ENCODE measurements around the gene PTDSS2. TPM values are rescaled to one million over a fixed set of nuclear protein-coding genes. Genes with fewer than 3 reads are reported as not detected.

The PTDSS2 gene
- polyA plus RNA-seq, 2 of the 4 experiments (the other 2 are of a cell fraction) = 23.4 to 38.9 TPM

- H3K4me1 ChIP-seq = peaks cover 29% of the 10 kb centered on the region
- FAIRE-seq (no peak), ATAC-seq (peak; percentile 30 to 42), DNase-seq (ENCODE audit: low read depth in 1 of 2, low spot score in 1 of 2) (no peak)
- TF ChIP-seq HMGXB4 (CRISPR knock-in tag; IDR thresholded peaks at IDR 0.05; ENCODE audit: borderline replicate concordance) (no peak), POLR2A (IDR thresholded peaks at IDR 0.05; ENCODE audit: low read length) (no peak), ATOH8 (CRISPR knock-in tag; IDR thresholded peaks at IDR 0.05; ENCODE audit: low read depth) (no peak), FOXS1 (CRISPR knock-in tag; IDR thresholded peaks at IDR 0.05) (no peak), EP300 (IDR thresholded peaks at IDR 0.05) (no peak), GATA3 (IDR thresholded peaks at IDR 0.05; ENCODE audit: borderline replicate concordance) (no peak)
- H3K27ac ChIP-seq = no peak overlapping the region
- no peak overlapping the region for H3K4me3 ChIP-seq
- H3K4me2 ChIP-seq = no peak overlapping the region
- WGBS (ENCODE audit: missing lambda C conversion rate) = 79% methylated on average over 12 of the region's 15 CpGs
- POLR2A ChIA-PET = interaction anchor here (0.9 kb wide), 1 partner anchor 57 kb away, joined by 3 read pairs; no protein-coding TSS in a partner anchor
- CTCF ChIA-PET = interaction anchor here (0.7 to 2.1 kb wide), 4 partner anchors 12 to 170 kb away, joined by 3 to 8 read pairs (median 4); no protein-coding TSS in a partner anchor
- H3K9me3 ChIP-seq = no peaks in the 10 kb centered on the region
These were observed 37.4 kb upstream of the PTDSS2 start for GRCh38 chr11:412641-413119.

- Histone ChIP-seq H3K9me3 (no peaks in the 10 kb centered on the region), H3K4me1 (peaks cover 29% of the 10 kb centered on the region), H3K4me2 (no peak overlapping the region), H3K4me3 (no peak overlapping the region), H3K27ac (no peak overlapping the region)
- TF ChIP-seq FOSL2 (IDR thresholded peaks at IDR 0.05) (no peak), FOSL2 (CRISPR knock-in tag; IDR thresholded peaks at IDR 0.05) (no peak), JUNB (IDR thresholded peaks at IDR 0.05) (no peak), USF2 (IDR thresholded peaks at IDR 0.05) (no peak), CTCF (IDR thresholded peaks at IDR 0.05) (no peak), HOXB5 (CRISPR knock-in tag; IDR thresholded peaks at IDR 0.05) (no peak), HDAC2 (IDR thresholded peaks at IDR 0.05) (no peak), RFX5 (IDR thresholded peaks at IDR 0.05) (no peak), RNF2 (IDR thresholded peaks at IDR 0.05; ENCODE audit: borderline replicate concordance, low read depth) (no peak)
- DNase-seq (ENCODE audit: low read depth in 1 of 2, low spot score in 1 of 2) (peak in 1 of 2 experiments; percentile 54), ATAC-seq (peak; percentile 53 to 66), FAIRE-seq (no peak)
- POLR2A ChIA-PET = interaction anchor here (0.9 kb wide), 1 partner anchor 56 kb away, joined by 3 read pairs; no protein-coding TSS in a partner anchor
- CTCF ChIA-PET = interaction anchor here (2.1 kb wide), 1 partner anchor 35 kb away, joined by 8 read pairs; no protein-coding TSS in a partner anchor
- 43% methylated on average over 11 of the region's 14 CpGs for WGBS (ENCODE audit: missing lambda C conversion rate)
These were observed 36.7 kb upstream of the PTDSS2 start for GRCh38 chr11:413120-414081.

- WGBS (ENCODE audit: missing lambda C conversion rate) = 87% methylated on average over 9 of the region's 9 CpGs
- no peak overlapping the region for H3K4me3 ChIP-seq
- FAIRE-seq = no peak
- no peak overlapping the region for H3K27ac ChIP-seq
- CTCF ChIA-PET = interaction anchor here (1.0 to 2.1 kb wide), 2 partner anchors 11 to 34 kb away, joined by 3 to 8 read pairs; no protein-coding TSS in a partner anchor
- H3K4me2 ChIP-seq = no peak overlapping the region
- peaks cover 26% of the 10 kb centered on the region for H3K4me1 ChIP-seq
- peak in 1 of 2 experiments; percentile 1; a peak in 2 of 6 replicates for ATAC-seq
- DNase-seq (ENCODE audit: low read depth in 1 of 2, low spot score in 1 of 2) = no peak
- H3K9me3 ChIP-seq = no peaks in the 10 kb centered on the region
- POLR2A ChIA-PET = no interaction called here
- TF ChIP-seq CHD2 (IDR thresholded peaks at IDR 0.05; ENCODE audit: low read length, partially characterized antibody) = no peak
- TF ChIP-seq ZFP36 (IDR thresholded peaks at IDR 0.05; ENCODE audit: borderline replicate concordance, partially characterized antibody) = no peak
- no peak for TF ChIP-seq ESRRA (IDR thresholded peaks at IDR 0.05; ENCODE audit: borderline replicate concordance, low read length)
- no peak for TF ChIP-seq RFX5 (IDR thresholded peaks at IDR 0.05)
- no peak for TF ChIP-seq KDM5A (IDR thresholded peaks at IDR 0.05)
- no peak for TF ChIP-seq FOSL2 (IDR thresholded peaks at IDR 0.05)
- TF ChIP-seq FOSL2 (CRISPR knock-in tag; IDR thresholded peaks at IDR 0.05) = no peak
- no peak for TF ChIP-seq MAFK (IDR thresholded peaks at IDR 0.05; ENCODE audit: partially characterized antibody)
- TF ChIP-seq REST (IDR thresholded peaks at IDR 0.05) = no peak
- TF ChIP-seq HEYL (CRISPR knock-in tag; IDR thresholded peaks at IDR 0.05) = no peak
- no peak for TF ChIP-seq POLR2A (IDR thresholded peaks at IDR 0.05; ENCODE audit: low read length)
These were observed 35.7 kb upstream of the PTDSS2 start for GRCh38 chr11:414318-414857.
